GM21723 (cell line): ENCODE measurements around the gene CRYBA2.

ENCODE experiments used
- ATAC-seq: cut with Tn5 transposase; IDR thresholded peaks from one replicate; pipeline ENCODE4 v1.9.1; 2021; ENCODE audit warnings: mild to moderate bottlenecking, moderate library complexity; ENCODE audit not compliant: unreplicated experiment

CRYBA2 gene

DNA sequence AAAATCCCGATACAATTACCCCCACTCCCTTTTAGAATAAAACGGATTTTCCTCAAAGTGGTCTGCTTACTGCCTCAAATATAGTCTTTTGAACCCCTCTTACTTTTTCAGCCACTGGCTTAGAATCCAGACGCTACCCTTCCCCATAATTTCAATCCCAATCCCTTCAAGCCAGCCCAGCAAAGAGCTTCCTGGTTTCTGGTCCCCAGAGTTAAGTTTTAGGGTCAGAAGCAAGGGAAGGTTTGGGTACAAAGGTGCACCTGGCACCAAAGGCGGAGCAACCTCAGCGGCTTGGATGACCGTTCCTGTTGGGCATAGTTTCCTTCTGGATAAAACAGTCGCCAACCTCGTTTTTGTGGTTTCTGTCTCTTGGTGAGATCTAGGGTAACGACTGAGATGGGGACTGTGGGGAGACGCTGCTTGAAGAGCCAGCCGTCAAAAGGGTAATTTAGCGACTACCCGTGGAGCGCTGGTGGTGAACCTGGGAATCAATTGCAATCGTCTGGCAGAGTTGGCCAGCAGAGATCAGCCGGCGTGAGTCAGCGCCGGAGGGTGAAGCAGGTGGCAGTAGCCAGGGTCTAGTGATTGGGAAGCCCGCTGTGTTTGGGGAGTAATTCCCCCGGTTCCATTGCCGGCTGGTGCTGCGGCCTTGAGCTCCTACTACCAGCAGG, 9.8 kb downstream of the CRYBA2 start:
- no peak for ATAC-seq

DNA sequence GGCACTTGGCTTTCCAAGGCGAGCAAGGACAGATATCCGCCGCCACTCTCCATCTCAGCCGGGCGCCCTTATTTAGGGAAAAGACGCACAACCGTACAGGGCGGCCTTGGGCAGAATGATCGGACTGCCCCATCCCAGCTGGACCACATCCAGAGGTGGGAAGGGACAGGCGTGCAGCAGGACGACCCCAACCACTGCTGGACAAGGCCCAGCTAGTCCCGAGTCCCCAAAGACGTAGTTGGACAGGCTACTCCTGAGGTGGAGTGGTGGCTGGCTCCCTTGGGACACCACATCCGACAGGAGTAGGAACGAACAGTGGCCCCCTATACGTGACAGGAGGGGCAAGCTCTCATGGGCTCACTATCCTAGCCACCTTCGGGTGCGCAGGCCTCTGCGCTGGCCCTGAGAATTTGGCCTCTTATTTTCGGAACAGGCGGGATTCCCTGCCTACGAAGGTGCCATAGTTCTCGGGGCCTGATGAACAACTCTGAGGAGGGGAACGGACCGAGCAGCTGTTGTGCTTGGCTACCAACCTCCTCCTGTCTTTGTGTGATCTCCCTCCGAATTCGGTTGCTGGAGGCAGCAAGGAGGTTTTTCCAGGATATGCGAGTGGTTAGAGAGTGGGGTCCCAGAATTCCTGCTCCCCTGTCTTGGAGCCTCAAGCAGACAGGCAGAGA, 10.5 kb downstream of the CRYBA2 start:
- ATAC-seq, result no peak

DNA sequence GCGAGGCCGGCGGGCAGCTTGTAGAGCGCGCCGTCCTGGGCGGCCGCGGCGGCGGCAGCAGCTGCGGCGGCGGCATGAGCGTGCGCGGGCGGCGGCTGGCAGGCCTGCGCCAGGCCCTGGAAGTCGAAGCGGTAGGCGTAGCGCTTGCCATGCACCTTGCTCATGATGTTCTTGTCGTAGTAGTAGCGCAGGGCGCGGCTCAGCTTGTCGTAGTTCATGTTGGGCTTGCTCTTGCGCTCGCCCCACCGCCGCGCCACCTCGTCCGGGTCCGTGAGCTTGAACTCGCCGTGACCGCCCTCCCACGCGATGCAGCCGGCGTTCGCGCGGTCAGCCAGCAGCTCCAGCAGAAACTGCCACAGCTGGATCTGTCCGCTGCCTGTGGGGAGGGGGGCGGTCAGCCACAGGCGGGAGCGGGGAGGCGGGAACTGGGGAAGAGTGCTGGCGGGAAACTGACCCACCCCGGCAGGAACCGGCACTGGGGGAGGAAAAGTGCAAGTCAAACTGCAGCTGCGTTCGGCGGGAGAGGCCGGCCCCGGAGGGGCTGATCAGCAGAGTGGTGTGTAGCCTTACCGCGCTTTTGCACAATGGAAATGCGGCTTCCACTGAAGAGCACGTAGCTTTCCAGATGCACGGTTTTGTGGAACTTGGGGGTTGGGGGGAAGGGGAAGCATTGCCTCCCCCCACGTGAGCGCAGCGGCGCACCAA, 11.2 kb downstream of the CRYBA2 start:
- ATAC-seq, result no peak

DNA sequence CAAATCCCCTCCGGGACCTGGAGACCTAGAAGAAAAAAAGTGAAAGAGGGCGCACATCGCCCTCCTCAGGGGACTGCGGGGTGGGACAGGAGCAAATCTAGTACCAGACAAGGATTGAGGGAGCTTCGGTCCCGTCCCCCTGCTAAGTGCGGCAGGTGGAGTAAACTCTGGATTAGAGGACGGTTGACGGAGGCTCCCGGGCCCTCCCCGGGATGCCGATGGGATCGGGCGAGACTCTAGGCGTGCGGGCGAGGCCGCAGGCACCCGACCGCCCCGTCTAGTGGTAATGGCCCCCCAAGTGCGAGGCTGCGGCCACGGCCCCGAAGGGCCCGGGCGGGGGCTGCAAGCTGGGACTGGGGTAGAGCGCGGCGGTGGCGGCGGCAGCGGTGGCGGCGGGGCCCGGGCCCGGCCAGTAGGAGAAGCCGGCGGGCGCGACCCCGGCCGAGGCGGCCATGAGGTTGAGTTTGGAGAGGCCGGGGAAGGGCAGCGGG, 11.8 kb downstream of the CRYBA2 start:
- no peak for ATAC-seq

DNA sequence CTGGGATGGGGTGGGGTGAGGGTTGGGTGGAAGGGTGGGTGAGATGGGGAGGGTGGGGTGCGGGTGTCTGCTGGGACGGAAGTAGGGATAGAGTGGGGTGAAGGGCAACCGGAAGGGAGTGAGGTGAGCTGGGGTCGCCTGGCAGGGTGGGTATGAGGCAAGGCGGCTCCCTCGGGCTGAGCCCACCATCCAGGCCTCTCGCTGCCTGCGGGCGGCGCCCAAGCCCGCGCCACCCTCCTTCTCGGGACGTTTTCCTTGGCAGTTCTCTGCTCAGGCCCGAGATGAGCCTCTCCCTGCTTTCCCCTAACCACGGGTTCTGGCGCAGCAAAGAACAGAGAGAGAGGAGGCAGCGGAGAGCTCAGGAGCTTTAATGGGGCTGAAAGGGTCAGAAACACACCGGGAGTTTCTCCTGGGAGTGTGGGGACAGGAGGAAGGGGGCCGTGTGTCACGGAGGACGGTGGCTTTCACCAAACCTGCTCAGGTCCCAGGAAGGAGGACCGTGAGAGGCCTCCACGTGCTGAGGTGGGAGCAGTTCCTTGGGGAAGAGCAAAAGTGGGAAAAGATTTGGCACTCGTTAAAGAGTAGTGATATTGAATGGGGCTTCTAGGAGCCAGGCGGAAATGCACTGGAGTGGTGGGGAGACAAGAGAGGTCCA, 12.4 kb downstream of the CRYBA2 start:
- ATAC-seq, result no peak

DNA sequence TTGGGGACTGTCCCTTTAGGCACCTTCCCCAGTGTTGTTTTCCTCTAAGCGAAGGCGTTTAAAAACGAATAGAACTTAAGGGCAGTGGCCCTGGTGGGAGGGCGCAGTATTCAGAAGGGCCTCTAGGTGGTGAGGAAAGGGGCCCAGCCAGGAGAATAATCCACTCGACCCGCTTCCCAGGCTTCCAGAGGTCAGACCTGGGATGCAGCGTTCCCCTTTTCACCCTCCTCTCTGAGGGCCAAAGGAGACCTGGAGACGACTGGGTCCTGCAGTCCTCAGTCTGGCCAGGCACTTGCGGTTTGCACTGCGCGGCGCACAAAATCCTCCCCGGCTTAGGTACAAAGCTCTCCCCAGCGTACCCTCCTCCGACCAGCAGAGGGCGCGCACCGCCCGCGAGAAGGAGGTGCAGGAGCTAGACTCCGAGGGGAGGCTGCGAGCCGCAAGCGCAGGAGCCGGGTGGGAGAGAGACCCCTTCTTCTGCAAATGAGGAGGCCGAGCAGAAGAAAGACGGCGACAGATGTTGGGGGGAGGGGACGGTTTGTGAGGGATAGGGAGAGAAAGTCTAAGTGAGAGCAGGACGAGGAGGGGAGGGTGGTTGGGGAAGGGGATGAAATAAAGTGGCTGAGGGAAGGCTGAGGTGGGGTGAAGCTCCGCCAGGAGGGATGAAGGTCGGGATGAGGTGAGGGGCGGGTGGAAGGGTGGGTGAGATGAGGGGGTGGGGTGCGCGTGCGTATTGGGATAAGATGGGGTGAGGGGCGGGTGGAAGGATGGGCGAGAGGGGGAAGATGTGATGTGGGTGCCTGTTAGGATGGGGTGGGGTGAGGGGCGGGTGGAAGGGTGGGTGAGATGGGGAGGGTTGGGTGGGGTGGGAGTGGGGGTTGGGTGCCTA, 13.1 kb downstream of the CRYBA2 start:
- ATAC-seq, result peak; percentile 96

DNA sequence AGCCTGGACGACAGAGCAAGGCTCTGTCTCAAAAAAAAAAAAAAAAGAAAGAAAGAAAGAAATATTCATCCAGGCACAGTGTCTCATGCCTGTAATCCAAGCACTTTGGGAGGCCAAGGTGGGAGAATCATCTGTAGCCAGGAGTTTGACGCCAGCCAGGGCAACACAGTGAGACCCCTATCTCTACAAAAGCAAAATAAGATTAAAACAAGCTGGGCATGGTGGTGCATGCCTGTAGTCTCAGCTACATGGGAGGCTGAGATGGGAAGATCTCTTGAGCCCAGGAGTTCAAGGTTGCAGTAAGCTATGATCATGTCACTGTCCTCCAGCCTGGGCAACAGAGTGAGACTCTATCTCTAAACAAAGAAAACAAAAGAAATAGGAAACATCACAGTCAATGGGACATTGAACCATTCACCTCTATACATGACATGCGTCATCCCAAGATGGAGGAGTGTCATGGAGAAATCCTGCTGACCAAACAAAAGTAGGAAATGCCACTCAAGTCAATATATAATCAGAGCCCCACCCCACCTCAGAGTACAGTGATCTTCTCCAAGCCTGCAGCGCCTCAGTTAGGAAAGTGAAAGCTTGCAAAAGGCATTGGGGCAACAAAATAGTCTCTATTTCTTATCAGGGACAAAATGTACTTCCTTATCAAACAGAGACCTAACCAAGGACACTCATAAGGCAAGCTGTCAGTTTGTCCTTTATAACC, 18.0 kb downstream of the CRYBA2 start:
- no peak for ATAC-seq

DNA sequence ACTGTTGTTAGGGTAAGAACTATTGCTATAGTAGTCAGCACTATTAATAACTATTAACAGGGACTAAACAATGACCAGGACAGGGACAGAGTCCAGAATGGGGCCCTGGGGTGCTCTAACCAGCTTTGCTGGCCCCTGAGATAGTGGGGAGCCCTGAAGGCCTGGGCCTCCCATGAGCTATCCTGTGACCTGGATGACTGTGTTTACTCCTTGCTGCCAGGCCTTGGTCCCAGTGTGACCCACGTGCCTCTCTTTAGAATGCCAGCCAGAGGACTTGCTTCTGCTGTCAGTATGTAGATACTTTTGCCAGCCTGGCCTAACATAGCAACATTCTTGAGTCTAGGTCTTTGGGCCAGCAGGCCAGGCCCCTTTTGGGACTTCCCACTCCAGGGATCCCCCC, 22.3 kb downstream of the CRYBA2 start:
- ATAC-seq, result no peak

DNA sequence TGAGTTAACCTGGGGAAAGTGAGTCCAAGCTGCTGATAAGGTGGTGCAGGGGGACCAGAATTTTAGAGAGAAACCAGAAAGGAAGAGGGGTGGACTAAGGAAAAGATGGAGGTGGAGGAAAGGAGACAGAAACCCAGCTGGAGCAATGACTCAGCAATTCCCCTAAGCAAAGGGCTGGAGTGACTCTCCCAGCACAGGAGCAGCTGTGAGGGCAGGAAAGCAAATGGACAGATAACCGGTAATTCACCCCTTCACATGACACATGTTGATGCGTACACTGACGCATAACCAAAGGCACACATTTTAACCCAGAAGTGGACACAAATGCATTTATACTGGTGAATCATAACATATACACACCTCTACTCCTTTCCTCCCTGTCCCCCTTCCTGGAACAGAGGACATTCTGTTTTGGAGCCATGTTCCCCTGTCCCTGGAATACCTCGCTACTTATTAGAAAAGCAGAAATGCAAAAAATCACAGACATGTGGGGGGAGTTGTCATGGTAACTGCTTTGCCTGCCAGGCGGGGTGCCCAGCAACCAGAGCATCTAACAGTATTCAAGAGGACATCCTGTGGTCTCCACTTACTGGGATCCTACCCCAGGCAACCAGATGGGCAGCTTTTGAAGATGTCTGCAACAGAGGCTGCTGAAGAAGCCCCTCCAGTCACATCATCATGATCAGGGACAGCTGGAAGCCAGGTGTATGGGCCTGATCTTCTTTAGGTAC, 29.0 kb downstream of the CRYBA2 start:
- ATAC-seq, result no peak

DNA sequence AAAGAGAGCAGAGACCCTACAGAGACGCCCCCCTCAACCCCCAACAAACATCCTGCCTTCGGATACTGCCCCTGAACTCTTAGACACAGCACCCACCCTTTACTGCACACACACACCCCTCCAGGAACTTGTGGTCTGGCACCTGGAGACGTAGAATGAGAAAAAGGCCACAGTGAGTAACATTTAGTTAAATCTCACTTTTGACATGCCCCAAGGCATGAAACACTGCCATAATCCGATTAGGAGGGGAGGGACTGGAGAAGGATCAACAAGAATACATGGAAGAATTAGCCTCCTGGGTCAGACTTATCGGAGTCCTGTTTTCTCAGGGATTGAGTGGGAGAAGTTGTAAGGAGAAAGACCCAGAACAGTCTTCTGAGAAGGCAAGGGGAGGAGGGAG, 29.6 kb downstream of the CRYBA2 start:
- no peak for ATAC-seq

DNA sequence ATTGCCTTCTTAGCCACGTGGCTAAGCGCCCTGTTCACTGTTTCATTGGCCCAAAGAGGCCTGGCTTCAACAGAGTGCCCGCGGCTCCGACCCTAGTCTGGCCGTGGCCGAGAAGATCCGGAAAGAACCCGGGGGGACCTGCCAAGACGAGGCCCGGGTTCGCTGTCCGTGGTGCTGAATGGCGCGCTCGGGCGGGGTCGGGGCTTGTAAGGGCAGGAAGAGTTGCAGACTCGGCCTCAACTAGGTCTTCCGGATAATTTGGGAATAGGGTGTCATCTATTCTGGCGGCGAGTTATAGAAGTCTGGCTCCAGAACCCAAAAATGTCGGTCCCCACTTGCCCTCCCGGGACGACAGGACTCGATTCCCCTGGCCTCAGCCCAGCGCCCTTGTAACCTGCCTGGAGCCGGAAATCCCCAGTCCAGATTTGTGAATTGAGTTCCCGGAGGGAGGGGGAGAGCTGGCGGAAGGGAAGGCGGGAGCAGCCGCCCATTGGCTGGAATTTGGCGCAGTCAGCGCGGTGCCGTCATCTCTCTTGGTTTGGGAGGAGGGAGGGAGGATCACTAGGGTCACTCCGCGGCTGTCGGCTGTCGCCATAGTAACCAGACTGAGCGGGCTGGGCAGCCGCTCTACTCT, 30.2 kb downstream of the CRYBA2 start:
- ATAC-seq, result no peak

DNA sequence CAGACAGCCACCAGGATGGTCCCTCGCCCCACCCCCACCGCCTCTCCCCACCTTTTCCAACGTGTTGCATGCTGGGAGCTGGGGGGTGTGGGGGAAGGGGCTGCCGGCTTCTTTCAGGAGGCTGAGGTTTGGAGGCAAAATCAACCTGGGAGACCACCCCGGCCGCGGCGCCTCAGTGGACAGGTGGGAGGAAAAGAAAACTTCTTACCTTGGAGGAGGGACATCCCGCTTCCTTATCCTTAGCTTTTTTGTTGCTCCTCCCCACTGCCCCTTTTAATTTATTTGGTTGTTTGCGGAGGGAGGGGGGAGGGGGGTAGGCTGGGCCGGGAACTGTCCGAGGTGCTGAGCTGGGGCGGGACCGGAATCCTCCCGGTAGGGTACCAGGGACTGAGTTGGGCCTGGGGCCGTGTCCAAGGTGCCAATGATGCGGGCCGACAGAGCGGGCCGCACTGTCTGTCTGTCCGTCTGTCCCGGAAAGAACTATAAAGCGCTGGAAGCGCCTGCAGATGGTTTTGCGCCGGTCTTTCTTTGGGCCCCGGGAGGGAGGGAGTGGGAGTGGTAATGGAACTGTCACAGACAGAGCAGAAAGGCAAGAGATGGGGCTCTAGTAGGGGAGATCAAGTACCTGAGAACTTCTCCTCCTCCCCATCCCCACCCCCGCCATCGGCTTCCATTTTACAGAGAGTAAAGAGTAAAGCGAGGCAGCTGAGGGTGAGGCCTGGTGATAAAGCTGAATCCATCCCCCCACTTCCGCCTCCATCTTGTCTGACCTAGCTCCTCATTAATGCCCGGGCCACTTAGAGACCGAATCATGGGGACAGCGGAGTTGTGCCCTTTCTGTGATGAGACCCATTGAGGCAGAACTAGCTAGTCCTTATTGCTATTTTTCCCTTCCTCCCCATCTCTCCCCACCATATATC, 31.3 kb downstream of the CRYBA2 start:
- no peak for ATAC-seq

DNA sequence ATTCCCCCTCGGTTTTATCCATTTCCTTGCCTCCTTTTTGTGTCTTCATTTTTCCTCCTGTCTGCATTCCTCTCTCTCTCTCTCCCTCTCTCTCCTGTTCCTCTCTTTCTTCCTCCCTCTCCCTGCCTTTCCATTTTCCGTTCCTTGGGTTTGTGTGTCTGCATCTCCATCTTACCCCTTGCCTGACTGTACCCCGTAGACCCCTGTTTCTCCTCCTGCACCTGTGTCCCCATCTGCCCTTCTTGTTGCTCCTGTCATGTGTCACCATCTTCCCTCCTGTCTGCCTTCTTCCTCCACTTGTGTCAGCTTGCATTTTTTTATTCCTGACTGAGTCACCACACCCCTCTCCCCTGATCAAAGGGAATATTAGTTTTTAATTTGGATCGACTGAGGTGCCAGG, 32.0 kb downstream of the CRYBA2 start:
- no peak for ATAC-seq

DNA sequence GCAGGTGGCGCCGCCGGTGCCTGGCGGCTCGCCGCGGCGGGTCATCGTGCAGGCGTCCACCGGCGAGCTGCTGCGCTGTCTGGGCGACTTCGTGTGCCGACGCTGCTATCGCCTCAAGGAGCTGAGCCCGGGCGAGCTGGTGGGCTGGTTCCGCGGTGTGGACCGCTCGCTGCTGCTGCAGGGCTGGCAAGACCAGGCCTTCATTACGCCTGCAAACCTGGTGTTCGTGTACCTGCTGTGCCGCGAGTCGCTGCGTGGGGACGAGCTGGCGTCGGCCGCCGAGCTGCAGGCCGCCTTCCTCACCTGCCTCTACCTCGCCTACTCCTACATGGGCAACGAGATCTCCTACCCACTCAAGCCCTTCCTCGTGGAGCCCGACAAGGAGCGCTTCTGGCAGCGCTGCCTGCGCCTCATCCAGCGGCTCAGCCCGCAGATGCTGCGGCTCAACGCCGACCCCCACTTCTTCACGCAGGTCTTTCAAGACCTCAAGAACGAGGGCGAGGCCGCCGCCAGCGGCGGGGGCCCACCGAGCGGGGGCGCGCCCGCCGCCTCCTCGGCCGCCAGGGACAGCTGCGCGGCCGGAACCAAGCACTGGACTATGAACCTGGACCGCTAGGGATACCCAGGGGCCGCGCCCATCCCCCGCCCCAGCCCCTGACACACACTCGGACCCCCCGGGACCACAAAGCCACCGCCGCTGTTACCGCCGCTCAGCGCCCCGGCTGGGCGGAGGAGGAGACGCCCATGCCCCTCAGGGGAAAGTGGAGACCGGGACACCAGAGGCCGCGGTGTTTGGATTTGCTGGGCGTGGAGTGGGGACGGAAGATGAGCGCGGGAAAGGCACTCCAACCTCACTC, 32.7 kb downstream of the CRYBA2 start:
- ATAC-seq, result no peak

DNA sequence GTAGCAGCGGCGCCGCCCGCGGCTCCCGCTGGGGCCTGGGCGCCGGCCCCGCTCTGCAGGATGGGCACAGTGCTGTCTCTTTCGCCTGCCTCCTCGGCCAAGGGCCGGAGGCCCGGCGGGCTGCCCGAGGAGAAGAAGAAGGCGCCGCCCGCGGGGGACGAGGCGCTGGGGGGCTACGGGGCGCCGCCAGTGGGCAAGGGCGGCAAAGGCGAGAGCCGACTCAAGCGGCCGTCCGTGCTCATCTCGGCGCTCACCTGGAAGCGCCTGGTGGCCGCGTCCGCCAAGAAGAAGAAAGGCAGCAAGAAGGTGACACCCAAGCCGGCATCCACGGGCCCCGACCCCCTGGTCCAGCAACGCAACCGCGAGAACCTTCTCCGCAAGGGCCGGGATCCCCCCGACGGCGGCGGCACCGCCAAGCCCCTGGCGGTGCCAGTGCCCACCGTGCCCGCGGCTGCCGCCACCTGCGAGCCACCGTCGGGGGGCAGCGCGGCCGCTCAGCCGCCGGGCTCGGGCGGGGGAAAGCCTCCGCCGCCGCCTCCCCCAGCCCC, 33.4 kb downstream of the CRYBA2 start:
- ATAC-seq, result no peak

DNA sequence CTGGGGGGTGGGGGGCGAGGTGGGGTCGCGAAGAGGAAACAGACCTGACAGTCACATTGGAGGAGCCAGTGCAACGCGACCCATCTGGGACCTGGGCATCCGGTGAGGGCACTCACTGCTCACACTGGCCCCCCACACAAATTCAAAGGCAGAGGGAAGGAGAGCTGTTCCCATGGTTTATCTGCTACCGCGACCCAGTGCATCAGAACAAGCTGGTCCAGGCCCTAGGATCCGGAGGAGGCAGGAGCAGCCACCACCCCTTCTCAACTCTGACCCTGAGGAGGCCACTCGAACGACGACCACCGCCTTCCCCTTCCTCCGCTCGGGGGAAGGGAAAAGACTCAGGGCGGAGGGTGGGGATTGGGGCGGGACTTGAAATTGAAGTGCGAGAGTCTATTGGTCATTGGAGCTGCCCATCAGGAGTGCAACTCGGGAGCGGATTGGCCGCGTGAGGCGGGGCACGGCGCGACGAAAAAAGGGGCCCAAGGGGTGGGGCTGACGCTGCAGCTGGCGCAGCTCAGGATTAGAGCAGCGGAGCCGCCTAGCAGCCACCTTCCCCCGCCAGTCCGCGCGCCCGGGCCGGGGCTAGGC, 34.0 kb downstream of the CRYBA2 start, which contains the start of gene CDK5R2:
Gene CDK5R2, plus strand, starts transcription at position 526 of the 591 bp plus-strand sequence. CDS start 155 bp downstream, outside the sequence.
- ATAC-seq, result peak; percentile 98
